Measurements from ENCODE around the gene ZNF263. TPM values are rescaled to one million over a fixed set of nuclear protein-coding genes. Genes with fewer than 3 reads are reported as not detected.

ZNF263 gene
- total and polyA plus RNA-seq, 2 of the 13 experiments (the other 11 are each of a cell fraction or from before 2014, with no cell fraction given) = 10.2 to 41.2 TPM

DNA sequence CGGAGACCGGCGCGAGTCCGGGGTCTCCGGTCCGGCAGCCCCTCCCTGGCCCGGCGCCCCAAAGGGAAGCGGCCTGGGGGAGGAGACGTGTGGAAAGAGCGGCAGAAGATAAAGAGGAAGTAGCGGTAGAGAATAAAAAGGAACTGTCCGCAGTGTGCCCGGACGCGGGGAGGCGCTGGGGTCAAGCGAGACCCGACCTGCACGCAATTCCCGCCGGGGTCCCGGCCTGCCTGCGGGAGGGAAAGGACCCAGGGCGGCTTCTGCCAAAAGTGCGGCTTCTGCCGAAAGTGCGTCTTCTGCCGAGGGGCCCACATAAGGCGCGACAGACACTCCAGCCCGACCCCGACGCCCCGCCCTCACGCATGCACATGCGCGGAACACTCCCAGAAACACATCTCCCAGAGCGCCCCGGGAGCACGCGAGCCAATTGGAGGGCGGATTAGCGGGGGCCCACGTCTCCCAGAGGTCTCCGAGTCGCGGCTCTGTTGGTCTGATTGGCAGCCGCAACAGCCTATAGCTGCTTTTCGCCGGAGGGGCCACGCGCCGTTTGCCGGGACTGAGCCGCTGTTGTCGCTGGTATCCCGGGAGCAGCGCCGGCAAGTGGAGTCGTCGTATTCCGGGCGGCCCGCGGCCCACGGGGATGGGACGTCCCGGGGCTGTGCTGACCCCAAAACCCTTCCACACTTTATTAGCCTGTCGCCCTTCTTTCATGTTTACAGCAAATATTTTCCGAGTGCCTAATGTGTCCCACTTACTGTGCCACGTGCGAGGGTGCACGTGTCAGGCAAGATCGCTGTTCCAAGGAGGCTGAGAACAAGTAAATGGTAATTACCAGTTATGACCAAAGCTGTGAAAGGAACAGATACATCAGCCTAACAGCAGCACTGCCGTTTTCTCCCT lies 18.9 kb upstream of the ZNF263 start (continued):
- TF ChIP-seq ZSCAN21 (CRISPR knock-in tag; IDR thresholded peaks at IDR 0.05; ENCODE audit: borderline replicate concordance) (peak; percentile 28; the same call in 1 of the 2 replicates), NFE2 (CRISPR knock-in tag; IDR thresholded peaks at IDR 0.05) (no peak), FIP1L1 (IDR thresholded peaks at IDR 0.05; ENCODE audit: borderline replicate concordance, insufficient read depth, low read depth, low read length) (no peak), POGZ (CRISPR knock-in tag; IDR thresholded peaks at IDR 0.05) (peak; percentile 16; the same call in 1 of the 2 replicates), ZGPAT (CRISPR knock-in tag; IDR thresholded peaks at IDR 0.05) (peak; percentile 34), SNRNP70 (IDR thresholded peaks at IDR 0.05; ENCODE audit: low read depth, low read length) (no peak), GATA4 (IDR thresholded peaks at IDR 0.05; ENCODE audit: borderline replicate concordance, low read depth) (peak; percentile 6; the same call in 1 of the 2 replicates), SUZ12 (IDR thresholded peaks at IDR 0.05; ENCODE audit: low read depth, low read length) (no peak), HOXA3 (CRISPR knock-in tag; IDR thresholded peaks at IDR 0.05) (peak; percentile 87), AGO1 (IDR thresholded peaks at IDR 0.05; ENCODE audit: low read depth, low read length, poor library complexity, severe bottlenecking) (no peak), IKZF4 (CRISPR knock-in tag; IDR thresholded peaks at IDR 0.05; ENCODE audit: borderline replicate concordance, low read depth, not compliant biosample characterization) (no peak), ZNF510 (CRISPR knock-in tag; IDR thresholded peaks at IDR 0.05; ENCODE audit: low read depth) (no peak), ZNF776 (CRISPR knock-in tag; IDR thresholded peaks at IDR 0.05) (peak; percentile 48; the same call in 1 of the 2 replicates), ZNF891 (CRISPR knock-in tag; IDR thresholded peaks at IDR 0.05) (peak; percentile 81; the same call in 1 of the 2 replicates), PCBP1 (IDR thresholded peaks at IDR 0.05; ENCODE audit: borderline replicate concordance, low read depth, low read length) (no peak), BRD4 (CRISPR knock-in tag; IDR thresholded peaks at IDR 0.05) (peak; percentile 20), ZNF234 (CRISPR knock-in tag; conservative IDR thresholded peaks at IDR 0.05) (no peak), DDIT3 (CRISPR knock-in tag; IDR thresholded peaks at IDR 0.05) (no peak)
- TF ChIP-seq, protein P1, sequence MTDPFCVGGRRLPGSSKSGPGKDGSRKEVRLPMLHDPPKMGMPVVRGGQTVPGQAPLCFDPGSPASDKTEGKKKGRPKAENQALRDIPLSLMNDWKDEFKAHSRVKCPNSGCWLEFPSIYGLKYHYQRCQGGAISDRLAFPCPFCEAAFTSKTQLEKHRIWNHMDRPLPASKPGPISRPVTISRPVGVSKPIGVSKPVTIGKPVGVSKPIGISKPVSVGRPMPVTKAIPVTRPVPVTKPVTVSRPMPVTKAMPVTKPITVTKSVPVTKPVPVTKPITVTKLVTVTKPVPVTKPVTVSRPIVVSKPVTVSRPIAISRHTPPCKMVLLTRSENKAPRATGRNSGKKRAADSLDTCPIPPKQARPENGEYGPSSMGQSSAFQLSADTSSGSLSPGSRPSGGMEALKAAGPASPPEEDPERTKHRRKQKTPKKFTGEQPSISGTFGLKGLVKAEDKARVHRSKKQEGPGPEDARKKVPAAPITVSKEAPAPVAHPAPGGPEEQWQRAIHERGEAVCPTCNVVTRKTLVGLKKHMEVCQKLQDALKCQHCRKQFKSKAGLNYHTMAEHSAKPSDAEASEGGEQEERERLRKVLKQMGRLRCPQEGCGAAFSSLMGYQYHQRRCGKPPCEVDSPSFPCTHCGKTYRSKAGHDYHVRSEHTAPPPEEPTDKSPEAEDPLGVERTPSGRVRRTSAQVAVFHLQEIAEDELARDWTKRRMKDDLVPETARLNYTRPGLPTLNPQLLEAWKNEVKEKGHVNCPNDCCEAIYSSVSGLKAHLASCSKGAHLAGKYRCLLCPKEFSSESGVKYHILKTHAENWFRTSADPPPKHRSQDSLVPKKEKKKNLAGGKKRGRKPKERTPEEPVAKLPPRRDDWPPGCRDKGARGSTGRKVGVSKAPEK (CRISPR knock-in tag; IDR thresholded peaks at IDR 0.05; ENCODE audit: borderline replicate concordance) = no peak
- TF ChIP-seq, protein P2, sequence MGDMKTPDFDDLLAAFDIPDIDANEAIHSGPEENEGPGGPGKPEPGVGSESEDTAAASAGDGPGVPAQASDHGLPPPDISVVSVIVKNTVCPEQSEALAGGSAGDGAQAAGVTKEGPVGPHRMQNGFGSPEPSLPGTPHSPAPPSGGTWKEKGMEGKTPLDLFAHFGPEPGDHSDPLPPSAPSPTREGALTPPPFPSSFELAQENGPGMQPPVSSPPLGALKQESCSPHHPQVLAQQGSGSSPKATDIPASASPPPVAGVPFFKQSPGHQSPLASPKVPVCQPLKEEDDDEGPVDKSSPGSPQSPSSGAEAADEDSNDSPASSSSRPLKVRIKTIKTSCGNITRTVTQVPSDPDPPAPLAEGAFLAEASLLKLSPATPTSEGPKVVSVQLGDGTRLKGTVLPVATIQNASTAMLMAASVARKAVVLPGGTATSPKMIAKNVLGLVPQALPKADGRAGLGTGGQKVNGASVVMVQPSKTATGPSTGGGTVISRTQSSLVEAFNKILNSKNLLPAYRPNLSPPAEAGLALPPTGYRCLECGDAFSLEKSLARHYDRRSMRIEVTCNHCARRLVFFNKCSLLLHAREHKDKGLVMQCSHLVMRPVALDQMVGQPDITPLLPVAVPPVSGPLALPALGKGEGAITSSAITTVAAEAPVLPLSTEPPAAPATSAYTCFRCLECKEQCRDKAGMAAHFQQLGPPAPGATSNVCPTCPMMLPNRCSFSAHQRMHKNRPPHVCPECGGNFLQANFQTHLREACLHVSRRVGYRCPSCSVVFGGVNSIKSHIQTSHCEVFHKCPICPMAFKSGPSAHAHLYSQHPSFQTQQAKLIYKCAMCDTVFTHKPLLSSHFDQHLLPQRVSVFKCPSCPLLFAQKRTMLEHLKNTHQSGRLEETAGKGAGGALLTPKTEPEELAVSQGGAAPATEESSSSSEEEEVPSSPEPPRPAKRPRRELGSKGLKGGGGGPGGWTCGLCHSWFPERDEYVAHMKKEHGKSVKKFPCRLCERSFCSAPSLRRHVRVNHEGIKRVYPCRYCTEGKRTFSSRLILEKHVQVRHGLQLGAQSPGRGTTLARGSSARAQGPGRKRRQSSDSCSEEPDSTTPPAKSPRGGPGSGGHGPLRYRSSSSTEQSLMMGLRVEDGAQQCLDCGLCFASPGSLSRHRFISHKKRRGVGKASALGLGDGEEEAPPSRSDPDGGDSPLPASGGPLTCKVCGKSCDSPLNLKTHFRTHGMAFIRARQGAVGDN (CRISPR knock-in tag; IDR thresholded peaks at IDR 0.05) = peak; percentile 97

Measured in HepG2 (cell line).